ENCODE results near the gene USP36. TPM values are rescaled to one million over a fixed set of nuclear protein-coding genes. Genes with fewer than 3 reads are reported as not detected.
"Not testable (repeated sequence)": the region's sequence is repeated elsewhere in the genome, so short reads cannot be mapped to it uniquely, and the experiment has no call there.

The USP36 gene
- total RNA-seq (10 to 100 TPM; 13.9 to 69.1 (median 46.3) TPM), polyA plus RNA-seq (10 to 100 TPM; 19.7 to 48.8 (median 44.8) TPM)
- long read RNA-seq, donor 1, partial matches to known transcripts = 0 of 1 reads
- long read RNA-seq, donor 1, other reads (novel, unspliced or antisense) = 0 of 1 reads
- long read RNA-seq, donor 2, partial matches to known transcripts = 0 of 5 reads
- long read RNA-seq, donor 2, other reads (novel, unspliced or antisense) = 0 of 5 reads
- long read RNA-seq, donor 3, partial matches to known transcripts = 0 of 1 reads
- long read RNA-seq, donor 3, other reads (novel, unspliced or antisense) = 0 of 1 reads
- long read RNA-seq, donor 4, partial matches to known transcripts = 1 of 3 reads
- long read RNA-seq, donor 4, other reads (novel, unspliced or antisense) = 2 of 3 reads
- long read RNA-seq, donor 5, partial matches to known transcripts = 10 of 25 reads
- long read RNA-seq, donor 5, other reads (novel, unspliced or antisense) = 15 of 25 reads
- long read RNA-seq, donor 6, partial matches to known transcripts = 1 of 2 reads
- long read RNA-seq, donor 6, other reads (novel, unspliced or antisense) = 1 of 2 reads
- long read RNA-seq, donor 7 = 0 reads
- long read RNA-seq, donor 8, partial matches to known transcripts = 0 of 1 reads
- long read RNA-seq, donor 8, other reads (novel, unspliced or antisense) = 0 of 1 reads
- long read RNA-seq, donor 9 = 0 reads
- long read RNA-seq, donor 10, partial matches to known transcripts = 0 of 2 reads
- long read RNA-seq, donor 10, other reads (novel, unspliced or antisense) = 0 of 2 reads

- TF ChIP-seq POLR2A (IDR thresholded peaks at IDR 0.05) (peak; percentile 92 to 98), CTCF (IDR thresholded peaks at IDR 0.05) (peak in 2 of 6 experiments; percentile 15 to 25)
- intact Hi-C loops (cut with DNase I) = no loop called here
- WGBS, 4 donors = 0% methylated on average over 6 to 74 of the region's 74 CpGs
- Histone ChIP-seq H3K36me3 (replicated peaks in 1 of 2) (peaks cover 0 to 21% of the 10 kb centered on the region in 2 donors), H3K27ac (peak within 1 kb of the TSS; percentile 88 to 100 (median 99)), H3K4me1 (replicated peaks in 1 of 2) (peaks cover 10 to 18% of the 10 kb centered on the region in 2 donors), H3K9me3 (replicated peaks in 1 of 3) (no peaks in the 10 kb centered on the region), H3K4me3 (peak within 1 kb of the TSS; percentile 52 to 94 (median 68)), H3K27me3 (no peaks in the 10 kb centered on the region)
- peak; percentile 99 to 100 (median 100) for DNase-seq
Observed at GRCh38 chr17:78840780-78841611, at the start of gene USP36. Gene USP36, minus strand, starts transcription at chr17:78840814. Its CDS starts 4,451 bp downstream, at chr17:78836363.

GRCh38 chr17:78890096-78890495, 49.5 kb upstream of the USP36 start:
- WGBS, 4 donors = 79 to 87% (median 82%) methylated on average over 11 of the region's 11 CpGs
- H3K9me3 ChIP-seq (replicated peaks in 1 of 3); intact Hi-C loops (cut with DNase I); H3K4me3 ChIP-seq; H3K27me3 ChIP-seq; H3K36me3 ChIP-seq (replicated peaks in 1 of 2); DNase-seq: not testable (repeated sequence)
- Histone ChIP-seq H3K4me1 (replicated peaks in 1 of 2) (peaks cover 0 to 48% of the 10 kb centered on the region in 2 donors), H3K27ac (peak overlapping the region in 2 of 5 donors; percentile 66 to 70)

GRCh38 chr17:78889531-78889930, 48.9 kb upstream of the USP36 start:
- peaks cover 5 to 48% of the 10 kb centered on the region in 2 donors for H3K4me1 ChIP-seq (replicated peaks in 1 of 2)
- intact Hi-C loops (cut with DNase I) = no loop called here
- peak overlapping the region in 3 of 5 donors; percentile 32 to 70 (median 66) for H3K27ac ChIP-seq
- H3K27me3 ChIP-seq = no peaks in the 10 kb centered on the region
- H3K9me3 ChIP-seq (replicated peaks in 1 of 3) = no peaks in the 10 kb centered on the region
- TF ChIP-seq CTCF (IDR thresholded peaks at IDR 0.05) = no peak
- no peak for TF ChIP-seq POLR2A (IDR thresholded peaks at IDR 0.05)
- peak in 1 of 7 donors; percentile 46 for DNase-seq
- WGBS, 4 donors = 67 to 69% (median 68%) methylated on average over 7 to 8 of the region's 8 CpGs
- H3K4me3 ChIP-seq = no peak overlapping the region
- H3K36me3 ChIP-seq (replicated peaks in 1 of 2) = no peaks in the 10 kb centered on the region

GRCh38 chr17:78888941-78889518, 48.4 kb upstream of the USP36 start:
- no peaks in the 10 kb centered on the region for H3K9me3 ChIP-seq (replicated peaks in 1 of 3)
- no peaks in the 10 kb centered on the region for H3K36me3 ChIP-seq (replicated peaks in 1 of 2)
- H3K4me3 ChIP-seq = no peak overlapping the region
- 73 to 89% (median 79%) methylated on average over 9 to 10 of the region's 10 CpGs for WGBS, 4 donors
- H3K27me3 ChIP-seq = no peaks in the 10 kb centered on the region
- H3K27ac ChIP-seq = peak overlapping the region in 2 of 5 donors; percentile 66 to 70
- no peak for TF ChIP-seq POLR2A (IDR thresholded peaks at IDR 0.05)
- H3K4me1 ChIP-seq (replicated peaks in 1 of 2) = peaks cover 10 to 49% of the 10 kb centered on the region in 2 donors
- intact Hi-C loops (cut with DNase I) = no loop called here
- DNase-seq = no peak

Data from adrenal gland (tissue), 19 donors.